Right cardiac atrium (tissue), 5 donors: ENCODE data around the gene LCE6A. TPM values are rescaled to one million over a fixed set of nuclear protein-coding genes. Genes with fewer than 3 reads are reported as not detected.

Source experiments
- ATAC-seq, 2 donors: fragments of 200-7000 bp; cut with Tn5 transposase; one replicate each; pipeline versions ENCODE4 v1.8.0 to v1.9.1; 2020; ENCODE audit warnings: moderate library complexity in 2 of 2, mild to moderate bottlenecking in 1 of 2
- DNase-seq, 3 donors: peaks; one replicate each; pipeline ENCODE4 v3.0.0-alpha.2; 2020
- H3K27ac ChIP-seq: one replicate; pipeline ENCODE4 v1.5.1; 2013; ENCODE audit warnings: mild to moderate bottlenecking, low read length, control low read depth, moderate library complexity
- H3K27me3 ChIP-seq: one replicate; pipeline ENCODE4 v1.6.1; 2013; ENCODE audit not compliant: control insufficient read depth, insufficient read depth
- H3K4me1 ChIP-seq: one replicate; pipeline ENCODE4 v1.6.1; 2013; ENCODE audit warnings: low read length; ENCODE audit not compliant: control insufficient read depth, insufficient read depth
- H3K4me3 ChIP-seq: one replicate; pipeline ENCODE4 v1.5.1; 2013; ENCODE audit warnings: low read length, control low read depth
- H3K9me3 ChIP-seq: one replicate; pipeline ENCODE4 v1.6.1; 2013; ENCODE audit warnings: low read length; ENCODE audit not compliant: control insufficient read depth
- WGBS: extraction: QIAGEN DNeasy Blood & Tissue Kit; methylation state at CpG from one replicate; pipeline ENCODE4 v1.1.7; 2013; 5-methylcytosine and 5-hydroxymethylcytosine counted together
- intact Hi-C, 4 donors: fragments of 100-400 bp; cut with DNase I; formaldehyde crosslinking; loops; one replicate each; pipeline versions ENCODE4 v1.11.0 to v1.14.0; 2022 to 2023
- long read RNA-seq, 4 donors: library from polyadenylated mRNA; unstranded; transcript quantifications; one replicate each; pipeline ENCODE4 v2.0.0, GENCODE V29; 2020 to 2021
- polyA plus RNA-seq: library from polyadenylated mRNA; stranded (reverse); fragments of 200-250 nt; gene quantifications from one replicate; pipeline ENCODE4 v1.2.3, GENCODE V29; 2013
- total RNA-seq, 4 donors: library from RNA; stranded (reverse); fragmentation: NEBNext Ultra II Directional; extraction: Animal tissue kit (Norgen Biotek cat#: 25700); gene quantifications; one replicate each; pipeline ENCODE4 v1.2.1, GENCODE V29; 2021
- donor health status: healthy with polysubstance abuse.
- donor health status: DM: no; HTN: yes; CAD: no.
- donor health status: DM: no; HTN: no; CAD: no.
- donor health status: DM: no; HTN: yes; CAD: no; lungs with severe emphysema.
- donor health status: DM: yes; HTN: yes; CAD: no.

The LCE6A gene
- total RNA-seq (not detected), polyA plus RNA-seq (not detected)
- long read RNA-seq, donor 1, result 0 reads
- long read RNA-seq, donor 2, result 0 reads
- long read RNA-seq, donor 3, result 0 reads
- long read RNA-seq, donor 4, result 0 reads

GRCh38 chr1:152842556-152842955 is at the start of gene LCE6A:
TSS of gene LCE6A (plus strand) at chr1:152842856. CDS start at chr1:152843521, 665 bp downstream.
- intact Hi-C loops, result no loop called here
- 90% methylated on average over 3 of the region's 3 CpGs for WGBS
- ATAC-seq, result no peak

GRCh38 chr1:152795686-152796085 is 47.0 kb upstream of the LCE6A start:
- intact Hi-C loops, result no loop called here
- Histone ChIP-seq H3K9me3 (no peaks in the 10 kb centered on the region), H3K4me3 (no peak overlapping the region), H3K27me3 (no peaks in the 10 kb centered on the region), H3K27ac (no peak overlapping the region), H3K4me1 (no peaks in the 10 kb centered on the region)
- WGBS, result 60% methylated on average over 4 of the region's 4 CpGs
- ATAC-seq (no peak), DNase-seq (no peak)

More at GRCh38 chr1:152842556-152842955, at the start of gene LCE6A:
- no peaks in the 10 kb centered on the region for H3K27me3 ChIP-seq
- no peak within 1 kb of the TSS for H3K4me3 ChIP-seq
- no peak for DNase-seq
- H3K27ac ChIP-seq, result no peak within 1 kb of the TSS
- no peaks in the 10 kb centered on the region for H3K9me3 ChIP-seq
- no peaks in the 10 kb centered on the region for H3K4me1 ChIP-seq

GRCh38 chr1:152796421-152796820 is 46.2 kb upstream of the LCE6A start, which contains the start of gene LCE1D:
TSS of gene LCE1D (plus strand) at chr1:152796721. CDS start at chr1:152797795, 1,074 bp downstream.
- 46% methylated on average over 3 of the region's 3 CpGs for WGBS
- Histone ChIP-seq H3K4me3 (no peak within 1 kb of the TSS), H3K4me1 (no peaks in the 10 kb centered on the region), H3K9me3 (no peaks in the 10 kb centered on the region), H3K27me3 (no peaks in the 10 kb centered on the region), H3K27ac (no peak within 1 kb of the TSS)
- no peak for DNase-seq
- intact Hi-C loops, result no loop called here
- ATAC-seq, result no peak

- intact Hi-C loops, result no loop called here
- no peaks in the 10 kb centered on the region for H3K9me3 ChIP-seq
- no peaks in the 10 kb centered on the region for H3K27me3 ChIP-seq
- H3K4me3 ChIP-seq, result no peak overlapping the region
- H3K27ac ChIP-seq, result no peak overlapping the region
- DNase-seq, result no peak
- 52% methylated on average over 1 of the region's 1 CpG for WGBS
- H3K4me1 ChIP-seq, result no peaks in the 10 kb centered on the region
- no peak for ATAC-seq
Measured at GRCh38 chr1:152801333-152801732, 41.3 kb upstream of the LCE6A start.

- ATAC-seq (no peak), DNase-seq (no peak)
- Histone ChIP-seq H3K4me1 (no peaks in the 10 kb centered on the region), H3K9me3 (no peaks in the 10 kb centered on the region), H3K27ac (no peak within 1 kb of the TSS), H3K27me3 (no peaks in the 10 kb centered on the region), H3K4me3 (no peak within 1 kb of the TSS)
- intact Hi-C loops, result no loop called here
- WGBS, result 57% methylated on average over 3 of the region's 3 CpGs
Measured at GRCh38 chr1:152806576-152806975, 36.1 kb upstream of the LCE6A start, which contains the start of gene LCE1C. TSS of gene LCE1C (minus strand) at chr1:152806651. CDS start at chr1:152805478, 1,173 bp downstream.

- 68% methylated on average over 2 of the region's 2 CpGs for WGBS
Measured at GRCh38 chr1:152811050-152811449, 31.6 kb upstream of the LCE6A start.

GRCh38 chr1:152811671-152812070 is 31.0 kb upstream of the LCE6A start, which contains the start of gene LCE1B:
TSS of gene LCE1B (plus strand) at chr1:152811971. CDS start at chr1:152812447, 476 bp downstream.
- H3K27ac ChIP-seq, result no peak within 1 kb of the TSS
- no peak within 1 kb of the TSS for H3K4me3 ChIP-seq
- H3K9me3 ChIP-seq, result no peaks in the 10 kb centered on the region
- no peaks in the 10 kb centered on the region for H3K27me3 ChIP-seq
- intact Hi-C loops, result no loop called here
- ATAC-seq (no peak), DNase-seq (no peak)
- no peaks in the 10 kb centered on the region for H3K4me1 ChIP-seq
- 88% methylated on average over 2 of the region's 2 CpGs for WGBS

More at GRCh38 chr1:152811050-152811449, 31.6 kb upstream of the LCE6A start:
- Histone ChIP-seq H3K27ac (no peak overlapping the region), H3K27me3 (no peaks in the 10 kb centered on the region), H3K4me3 (no peak overlapping the region), H3K4me1 (no peaks in the 10 kb centered on the region), H3K9me3 (no peaks in the 10 kb centered on the region)
- intact Hi-C loops, result no loop called here
- DNase-seq (no peak), ATAC-seq (no peak)

- Histone ChIP-seq H3K4me3 (no peak overlapping the region), H3K27me3 (no peaks in the 10 kb centered on the region), H3K4me1 (no peaks in the 10 kb centered on the region), H3K27ac (no peak overlapping the region), H3K9me3 (no peaks in the 10 kb centered on the region)
- ATAC-seq (no peak), DNase-seq (no peak)
- WGBS, result 81% methylated on average over 6 of the region's 6 CpGs
- intact Hi-C loops, result no loop called here
Measured at GRCh38 chr1:152817309-152817708, 25.3 kb upstream of the LCE6A start.

- ATAC-seq (no peak), DNase-seq (no peak)
- no peak overlapping the region for H3K27ac ChIP-seq
- H3K4me1 ChIP-seq, result no peaks in the 10 kb centered on the region
- H3K9me3 ChIP-seq, result no peaks in the 10 kb centered on the region
- peaks cover 2% of the 10 kb centered on the region for H3K27me3 ChIP-seq
- intact Hi-C loops, result no loop called here
- 31% methylated on average over 5 of the region's 5 CpGs for WGBS
- no peak overlapping the region for H3K4me3 ChIP-seq
Measured at GRCh38 chr1:152823294-152823693, 19.4 kb upstream of the LCE6A start.

GRCh38 chr1:152824964-152825363 is 17.7 kb upstream of the LCE6A start:
- intact Hi-C loops, result no loop called here

GRCh38 chr1:152827173-152827572 is 15.5 kb upstream of the LCE6A start, which contains the start of gene LCE1A:
TSS of gene LCE1A (plus strand) at chr1:152827473. CDS start at chr1:152827473, 0 bp downstream.
- intact Hi-C loops, result no loop called here
- DNase-seq (no peak), ATAC-seq (no peak)
- WGBS, result 70% methylated on average over 2 of the region's 2 CpGs
- Histone ChIP-seq H3K27me3 (peaks cover 2% of the 10 kb centered on the region), H3K4me1 (no peaks in the 10 kb centered on the region), H3K27ac (no peak within 1 kb of the TSS), H3K4me3 (no peak within 1 kb of the TSS), H3K9me3 (no peaks in the 10 kb centered on the region)

More at GRCh38 chr1:152824964-152825363, 17.7 kb upstream of the LCE6A start:
- no peak overlapping the region for H3K27ac ChIP-seq
- ATAC-seq (no peak), DNase-seq (no peak)
- H3K4me1 ChIP-seq, result no peaks in the 10 kb centered on the region
- H3K27me3 ChIP-seq, result peaks cover 2% of the 10 kb centered on the region
- H3K4me3 ChIP-seq, result no peak overlapping the region
- H3K9me3 ChIP-seq, result no peaks in the 10 kb centered on the region

GRCh38 chr1:152836870-152837269 is 5.8 kb upstream of the LCE6A start:
- intact Hi-C loops, result no loop called here
- DNase-seq, result no peak

More at GRCh38 chr1:152836870-152837269, 5.8 kb upstream of the LCE6A start:
- H3K9me3 ChIP-seq, result no peaks in the 10 kb centered on the region
- WGBS, result 43% methylated on average over 2 of the region's 2 CpGs
- ATAC-seq, result no peak
- no peaks in the 10 kb centered on the region for H3K4me1 ChIP-seq
- H3K27me3 ChIP-seq, result no peaks in the 10 kb centered on the region
- H3K27ac ChIP-seq, result no peak overlapping the region
- H3K4me3 ChIP-seq, result no peak overlapping the region
